Central memory CD8-positive, alpha-beta T cell (primary cell): ENCODE measurements around the gene PPP2R2D.

Source experiments
- ATAC-seq: fragments of 150-1000 bp; cut with Tn5 transposase; replicated peaks from 2 replicates; pipeline ENCODE4 v1.10.0; 2022; ENCODE audit warnings: mild to moderate bottlenecking, moderate FRiP score, moderate number of reproducible peaks; ENCODE audit not compliant: poor library complexity, severe bottlenecking; ENCODE audit errors: extremely low read depth
- DNase-seq, 2 donors: peaks; one replicate each; pipeline ENCODE4 v3.0.0; 2021; ENCODE audit warnings: low spot score in 2 of 2
- H3K27ac Mint-ChIP-seq: one replicate; pipeline ENCODE4 v1.8.0; 2022; ENCODE audit warnings: low read depth, mild to moderate bottlenecking, moderate library complexity, mixed read lengths
- H3K27me3 Mint-ChIP-seq: one replicate; pipeline ENCODE4 v1.8.0; 2022; ENCODE audit warnings: mixed read lengths
- H3K36me3 Mint-ChIP-seq: one replicate; pipeline ENCODE4 v1.8.0; 2022; ENCODE audit warnings: mild to moderate bottlenecking, moderate library complexity, mixed read lengths; ENCODE audit not compliant: insufficient read depth
- H3K4me1 Mint-ChIP-seq: one replicate; pipeline ENCODE4 v1.8.0; 2022; ENCODE audit warnings: mixed read lengths
- H3K4me3 Mint-ChIP-seq: one replicate; pipeline ENCODE4 v1.8.0; 2022; ENCODE audit warnings: mild to moderate bottlenecking, moderate library complexity, mixed read lengths
- H3K9me3 Mint-ChIP-seq: one replicate; pipeline ENCODE4 v1.8.0; 2022; ENCODE audit warnings: mixed read lengths

PPP2R2D gene

DNA sequence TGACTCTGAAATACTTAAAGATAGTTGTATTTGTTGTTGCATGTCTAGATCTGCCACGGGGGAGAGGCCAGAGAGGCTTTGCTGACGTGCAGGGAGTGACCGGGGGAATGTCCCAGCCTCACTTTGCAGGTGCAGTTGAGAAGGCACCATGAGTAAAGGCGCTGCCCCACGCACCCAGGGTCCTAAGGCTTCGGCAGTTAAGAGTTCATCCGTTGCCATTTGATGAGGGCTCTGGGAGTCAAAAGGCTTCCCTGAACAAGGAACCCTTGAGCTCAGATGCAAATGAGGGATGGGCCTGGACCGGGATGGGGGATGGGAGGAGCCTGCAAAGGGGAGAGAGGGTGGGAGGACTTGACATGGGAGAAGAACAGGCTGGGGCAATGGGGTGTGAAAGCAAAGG is 20.4 kb downstream of the PPP2R2D start:
- H3K4me3 Mint-ChIP-seq: no peak overlapping the region
- H3K9me3 Mint-ChIP-seq: no peaks in the 10 kb centered on the region
- DNase-seq (no peak), ATAC-seq (no peak)
- no peak overlapping the region for H3K27ac Mint-ChIP-seq
- peaks cover 8% of the 10 kb centered on the region for H3K36me3 Mint-ChIP-seq
- H3K27me3 Mint-ChIP-seq: no peaks in the 10 kb centered on the region
- H3K4me1 Mint-ChIP-seq: peaks cover 63% of the 10 kb centered on the region

DNA sequence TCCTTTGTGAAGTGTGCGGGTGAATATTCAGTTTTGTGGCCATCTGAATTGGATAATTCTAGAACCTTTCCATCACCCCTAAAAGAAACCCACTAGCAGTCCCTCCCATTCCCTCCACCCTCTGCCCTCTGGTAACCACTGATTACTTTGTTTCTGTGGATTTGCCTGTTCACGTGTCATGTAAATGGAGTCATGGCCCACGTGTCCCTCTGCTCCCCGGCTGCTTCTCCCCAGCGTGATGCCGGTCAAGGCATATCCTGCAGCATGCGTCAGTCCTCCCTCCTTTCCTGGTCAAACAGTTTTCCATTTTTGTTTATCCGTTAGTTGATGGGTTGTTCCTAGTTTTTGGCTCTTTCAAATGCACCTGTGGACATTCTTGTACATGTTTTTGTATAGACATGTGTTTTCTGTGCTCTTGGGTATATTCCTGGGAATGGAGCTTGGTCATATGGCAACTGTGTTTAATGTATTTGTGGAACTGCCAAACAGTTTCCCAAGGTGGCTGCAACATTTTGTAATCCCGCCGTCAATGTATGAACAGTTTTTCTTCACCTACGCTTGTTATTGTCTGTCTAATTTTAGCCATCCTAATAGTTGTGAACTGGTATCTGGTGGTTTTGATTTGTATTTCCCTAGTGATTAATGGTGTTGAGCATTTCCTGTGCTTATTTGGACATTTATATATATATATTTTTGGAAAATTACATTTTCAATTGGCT is 22.4 kb downstream of the PPP2R2D start:
- H3K36me3 Mint-ChIP-seq: peaks cover 4% of the 10 kb centered on the region
- H3K9me3 Mint-ChIP-seq: no peaks in the 10 kb centered on the region
- H3K27me3 Mint-ChIP-seq: no peaks in the 10 kb centered on the region
- no peak overlapping the region for H3K27ac Mint-ChIP-seq
- ATAC-seq: no peak
- no peak for DNase-seq
- peaks cover 64% of the 10 kb centered on the region for H3K4me1 Mint-ChIP-seq
- H3K4me3 Mint-ChIP-seq: no peak overlapping the region

GRCh38 chr10:131925011-131925649 is 24.3 kb downstream of the PPP2R2D start:
- DNase-seq: no peak
- Mint-ChIP-seq H3K4me3 (no peak overlapping the region), H3K9me3 (no peaks in the 10 kb centered on the region), H3K27ac (no peak overlapping the region), H3K36me3 (peaks cover 7% of the 10 kb centered on the region), H3K27me3 (no peaks in the 10 kb centered on the region), H3K4me1 (peaks cover 64% of the 10 kb centered on the region)
- no peak for ATAC-seq

DNA sequence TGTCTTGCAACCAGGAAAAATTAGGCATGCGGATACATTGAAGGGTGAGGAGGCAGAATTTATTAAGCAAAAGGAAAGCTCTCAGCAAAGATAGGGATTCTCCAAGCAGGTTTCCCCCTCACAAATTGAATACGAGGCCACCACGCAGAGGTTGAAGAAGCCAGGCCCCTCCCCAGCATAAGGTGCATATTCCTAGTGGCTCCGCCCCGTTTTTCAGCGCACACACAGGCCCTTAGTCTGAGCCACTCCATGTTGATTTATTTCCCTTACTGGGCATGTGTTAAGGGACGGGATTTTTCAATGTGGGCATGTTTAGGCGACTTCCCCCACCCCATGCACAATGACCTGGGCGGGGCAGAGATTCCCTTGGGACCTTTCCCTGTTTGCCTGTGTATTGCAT is 24.9 kb downstream of the PPP2R2D start:
- Mint-ChIP-seq H3K27me3 (no peaks in the 10 kb centered on the region), H3K4me3 (no peak overlapping the region), H3K36me3 (peaks cover 11% of the 10 kb centered on the region), H3K27ac (no peak overlapping the region), H3K4me1 (peaks cover 65% of the 10 kb centered on the region), H3K9me3 (no peaks in the 10 kb centered on the region)
- ATAC-seq (no peak), DNase-seq (no peak)

DNA sequence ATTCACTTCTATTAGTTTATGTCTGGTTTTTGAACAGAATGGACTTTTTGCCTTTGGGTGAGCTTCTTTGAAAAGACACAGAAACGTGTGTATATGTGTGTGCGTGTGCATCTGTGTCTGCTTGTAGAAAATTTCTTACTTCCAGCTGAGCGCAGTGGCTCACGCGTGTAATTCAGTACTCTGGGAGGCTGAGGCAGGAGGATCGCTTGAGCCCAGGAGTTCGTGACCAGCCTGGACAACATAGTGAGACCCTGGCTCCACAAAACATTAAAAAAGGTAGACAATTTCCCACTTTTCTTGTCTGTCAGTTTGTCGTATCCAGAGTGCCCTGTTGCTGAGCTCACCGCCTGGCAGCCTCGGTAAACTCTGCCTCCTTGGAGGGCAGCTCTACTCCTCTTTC is 25.4 kb downstream of the PPP2R2D start:
- Mint-ChIP-seq H3K27me3 (no peaks in the 10 kb centered on the region), H3K36me3 (peaks cover 14% of the 10 kb centered on the region), H3K27ac (peak overlapping the region; percentile 88), H3K4me1 (peaks cover 65% of the 10 kb centered on the region), H3K9me3 (no peaks in the 10 kb centered on the region), H3K4me3 (no peak overlapping the region)
- ATAC-seq (no peak), DNase-seq (no peak)

DNA sequence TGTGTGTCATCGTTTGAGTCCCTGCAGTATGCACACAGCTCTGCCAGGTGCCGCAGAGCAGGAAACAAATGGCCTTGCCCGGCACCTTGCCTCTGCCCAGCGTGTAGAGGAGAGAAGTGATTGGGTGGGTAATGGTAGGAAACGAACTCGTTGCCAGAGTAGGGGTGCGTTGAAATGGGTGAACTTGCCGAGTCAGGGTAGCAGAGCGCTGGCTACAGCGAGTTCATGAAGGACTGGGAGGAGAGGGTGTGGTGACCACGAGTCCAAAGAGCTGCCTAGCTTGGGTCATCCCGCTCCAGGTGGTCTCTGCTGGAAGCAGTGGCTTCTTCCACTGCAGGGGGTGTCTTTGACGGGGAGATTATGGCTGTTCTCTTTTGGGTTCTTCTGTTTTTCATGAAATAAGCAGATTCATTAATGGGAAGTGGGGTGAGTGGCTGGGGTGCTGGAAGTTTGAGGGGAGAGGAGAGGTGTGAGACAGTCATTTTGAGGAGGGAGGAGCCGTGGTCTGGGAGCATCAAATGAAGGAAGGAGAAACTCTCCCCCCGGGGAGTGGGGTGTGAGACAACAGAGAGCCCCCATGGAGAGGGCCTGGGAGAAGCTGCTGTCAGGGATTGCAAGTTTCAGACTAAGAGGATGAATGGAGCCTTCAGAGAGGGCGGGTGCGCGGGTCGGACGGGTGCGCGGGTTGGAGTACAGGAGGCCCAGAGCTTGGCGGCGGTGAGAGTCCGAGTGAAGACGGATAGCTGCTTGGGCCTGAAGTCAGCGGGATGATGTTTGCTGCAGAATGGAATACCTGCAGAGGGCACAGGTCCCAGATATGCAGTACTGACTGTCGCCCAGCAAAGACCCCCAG is 26.2 kb downstream of the PPP2R2D start:
- H3K4me1 Mint-ChIP-seq: peaks cover 63% of the 10 kb centered on the region
- ATAC-seq: no peak
- H3K27ac Mint-ChIP-seq: peak overlapping the region; percentile 88
- no peak for DNase-seq
- H3K9me3 Mint-ChIP-seq: no peaks in the 10 kb centered on the region
- peak overlapping the region; percentile 24 for H3K4me3 Mint-ChIP-seq
- peaks cover 15% of the 10 kb centered on the region for H3K36me3 Mint-ChIP-seq
- H3K27me3 Mint-ChIP-seq: no peaks in the 10 kb centered on the region

- no peaks in the 10 kb centered on the region for H3K27me3 Mint-ChIP-seq
- DNase-seq (no peak), ATAC-seq (peak; percentile 70)
- H3K4me3 Mint-ChIP-seq: peak overlapping the region; percentile 46
- peaks cover 16% of the 10 kb centered on the region for H3K36me3 Mint-ChIP-seq
- peak overlapping the region; percentile 88 for H3K27ac Mint-ChIP-seq
- H3K9me3 Mint-ChIP-seq: no peaks in the 10 kb centered on the region
- H3K4me1 Mint-ChIP-seq: peaks cover 57% of the 10 kb centered on the region
Measured at GRCh38 chr10:131928248-131929095, 27.7 kb downstream of the PPP2R2D start.

- no peak for DNase-seq
Measured at GRCh38 chr10:131929122-131929845, 28.5 kb downstream of the PPP2R2D start.

GRCh38 chr10:131930150-131930549 is 29.3 kb downstream of the PPP2R2D start:
- H3K27me3 Mint-ChIP-seq: no peaks in the 10 kb centered on the region
- peaks cover 67% of the 10 kb centered on the region for H3K4me1 Mint-ChIP-seq
- DNase-seq (no peak), ATAC-seq (no peak)
- peaks cover 21% of the 10 kb centered on the region for H3K36me3 Mint-ChIP-seq
- H3K9me3 Mint-ChIP-seq: no peaks in the 10 kb centered on the region
- peak overlapping the region; percentile 80 for H3K27ac Mint-ChIP-seq
- peak overlapping the region; percentile 21 for H3K4me3 Mint-ChIP-seq

More at GRCh38 chr10:131929122-131929845, 28.5 kb downstream of the PPP2R2D start:
- no peaks in the 10 kb centered on the region for H3K27me3 Mint-ChIP-seq
- H3K4me1 Mint-ChIP-seq: peaks cover 58% of the 10 kb centered on the region
- peak overlapping the region; percentile 80 for H3K27ac Mint-ChIP-seq
- peaks cover 16% of the 10 kb centered on the region for H3K36me3 Mint-ChIP-seq
- peak overlapping the region; percentile 21 for H3K4me3 Mint-ChIP-seq
- no peak for ATAC-seq
- H3K9me3 Mint-ChIP-seq: no peaks in the 10 kb centered on the region

- H3K4me3 Mint-ChIP-seq: no peak overlapping the region
- peak overlapping the region; percentile 80 for H3K27ac Mint-ChIP-seq
- DNase-seq (no peak), ATAC-seq (no peak)
- H3K36me3 Mint-ChIP-seq: peaks cover 23% of the 10 kb centered on the region
- H3K27me3 Mint-ChIP-seq: no peaks in the 10 kb centered on the region
- peaks cover 68% of the 10 kb centered on the region for H3K4me1 Mint-ChIP-seq
- H3K9me3 Mint-ChIP-seq: no peaks in the 10 kb centered on the region
Measured at GRCh38 chr10:131930586-131931330, 29.9 kb downstream of the PPP2R2D start.

DNA sequence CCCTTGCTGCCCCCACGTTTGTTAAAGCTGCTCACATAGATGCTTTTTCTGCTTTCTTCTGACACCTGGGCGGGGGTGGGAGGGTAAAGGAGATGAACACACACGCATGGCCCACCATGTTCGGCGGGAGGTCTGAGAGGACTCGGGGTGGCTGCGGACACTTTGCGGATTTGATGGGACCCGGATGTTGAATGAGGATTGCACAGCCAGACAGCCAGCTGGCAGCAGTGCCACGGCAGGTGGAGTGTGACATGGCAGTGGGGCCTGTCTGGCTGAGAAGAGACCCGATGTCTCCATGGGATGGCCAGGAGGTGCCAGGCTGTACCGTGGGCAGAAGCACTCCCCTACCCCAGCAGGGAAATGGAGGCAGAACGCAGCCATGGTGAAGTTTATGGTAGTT is 31.2 kb downstream of the PPP2R2D start:
- H3K4me1 Mint-ChIP-seq: peaks cover 60% of the 10 kb centered on the region
- H3K27me3 Mint-ChIP-seq: no peaks in the 10 kb centered on the region
- ATAC-seq (no peak), DNase-seq (no peak)
- no peaks in the 10 kb centered on the region for H3K9me3 Mint-ChIP-seq
- H3K27ac Mint-ChIP-seq: no peak overlapping the region
- no peak overlapping the region for H3K4me3 Mint-ChIP-seq
- peaks cover 27% of the 10 kb centered on the region for H3K36me3 Mint-ChIP-seq
